Mucosa of rectum (tissue), 2 donors: Measurements from ENCODE around the gene RMP24.

Experiments
- H3K27ac ChIP-seq, 2 donors: one replicate each; pipeline ENCODE4 v1.7.0; 2013; ENCODE audit warnings: inconsistent platforms in 2 of 2, low read depth in 2 of 2, low read length in 2 of 2
- H3K27me3 ChIP-seq, 2 donors: one replicate each; pipeline ENCODE4 v1.7.0; 2013; ENCODE audit warnings: low read length in 2 of 2; ENCODE audit not compliant: control insufficient read depth in 2 of 2, insufficient read depth in 2 of 2
- H3K36me3 ChIP-seq, 2 donors: one replicate each; pipeline ENCODE4 v1.7.0; 2013; ENCODE audit warnings: low read length in 2 of 2; ENCODE audit not compliant: control insufficient read depth in 2 of 2, insufficient read depth in 2 of 2
- H3K4me1 ChIP-seq, 2 donors: one replicate each; pipeline ENCODE4 v1.7.0; 2013; ENCODE audit warnings: low read length in 2 of 2, mild to moderate bottlenecking in 1 of 2; ENCODE audit not compliant: control insufficient read depth in 2 of 2, insufficient read depth in 2 of 2
- H3K4me3 ChIP-seq, 2 donors: one replicate each; pipeline ENCODE4 v1.7.0; 2013; ENCODE audit warnings: low read length in 2 of 2
- H3K9ac ChIP-seq, 2 donors: one replicate each; pipeline ENCODE4 v1.7.0; 2013; ENCODE audit warnings: low read length in 2 of 2, low read depth in 1 of 2, mild to moderate bottlenecking in 1 of 2
- H3K9me3 ChIP-seq, 2 donors: one replicate each; pipeline ENCODE4 v1.7.0; 2013; ENCODE audit warnings: low read length in 2 of 2; ENCODE audit not compliant: control insufficient read depth in 2 of 2
- donor health status: healthy.
- donor health status: Normal muscosa, but diverticular disease.

RMP24 gene

DNA sequence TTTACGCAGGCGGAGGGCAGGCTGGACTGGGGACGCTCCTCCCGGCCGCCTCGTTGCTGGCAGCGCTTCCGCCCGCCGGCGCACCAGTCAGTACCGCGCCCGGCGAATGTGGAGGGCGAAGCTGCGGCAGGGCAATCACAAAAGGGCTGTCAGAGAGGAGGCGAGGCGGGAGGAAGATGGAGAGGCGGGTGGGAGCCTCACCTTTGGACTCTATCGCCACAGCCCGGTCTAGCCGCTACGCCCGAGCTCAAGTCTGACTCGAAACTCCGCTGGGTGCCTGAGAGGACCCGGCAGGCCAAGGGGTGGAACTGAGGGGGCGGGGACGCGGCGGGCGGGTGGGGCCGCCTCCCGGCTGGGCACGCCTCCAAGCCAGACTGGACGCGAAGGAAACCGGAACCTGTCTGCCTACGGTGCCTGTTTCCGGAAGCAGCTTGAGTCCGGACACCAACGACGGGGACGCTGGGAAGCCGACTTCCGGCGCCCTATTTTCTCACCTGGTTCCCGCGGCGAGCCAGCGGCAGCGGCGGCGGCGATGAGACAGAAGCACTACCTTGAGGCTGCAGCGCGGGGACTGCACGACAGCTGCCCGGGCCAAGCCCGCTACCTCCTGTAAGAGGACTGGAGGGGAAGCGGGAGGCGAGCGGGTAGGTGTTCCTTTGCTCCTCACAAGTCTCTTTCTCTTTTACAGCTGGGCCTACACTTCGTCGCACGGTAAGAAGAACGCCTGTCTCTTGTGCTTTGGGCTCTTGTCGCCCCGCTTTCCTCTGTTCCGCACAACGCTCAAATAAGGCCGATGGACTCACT, at the start of gene RMP24:
RMP24 (plus strand) TSS at position 483 of the 804 bp plus-strand sequence.
- H3K9me3 ChIP-seq, result no peaks in the 10 kb centered on the region
- H3K27ac ChIP-seq, result peak within 1 kb of the TSS; percentile 85 to 90
- H3K36me3 ChIP-seq, result peaks cover 5 to 9% of the 10 kb centered on the region in 2 donors
- H3K4me3 ChIP-seq, result peak within 1 kb of the TSS; percentile 83 to 87
- H3K4me1 ChIP-seq, result peaks cover 7 to 11% of the 10 kb centered on the region in 2 donors
- no peaks in the 10 kb centered on the region for H3K27me3 ChIP-seq
- peak within 1 kb of the TSS; percentile 79 to 80 for H3K9ac ChIP-seq

DNA sequence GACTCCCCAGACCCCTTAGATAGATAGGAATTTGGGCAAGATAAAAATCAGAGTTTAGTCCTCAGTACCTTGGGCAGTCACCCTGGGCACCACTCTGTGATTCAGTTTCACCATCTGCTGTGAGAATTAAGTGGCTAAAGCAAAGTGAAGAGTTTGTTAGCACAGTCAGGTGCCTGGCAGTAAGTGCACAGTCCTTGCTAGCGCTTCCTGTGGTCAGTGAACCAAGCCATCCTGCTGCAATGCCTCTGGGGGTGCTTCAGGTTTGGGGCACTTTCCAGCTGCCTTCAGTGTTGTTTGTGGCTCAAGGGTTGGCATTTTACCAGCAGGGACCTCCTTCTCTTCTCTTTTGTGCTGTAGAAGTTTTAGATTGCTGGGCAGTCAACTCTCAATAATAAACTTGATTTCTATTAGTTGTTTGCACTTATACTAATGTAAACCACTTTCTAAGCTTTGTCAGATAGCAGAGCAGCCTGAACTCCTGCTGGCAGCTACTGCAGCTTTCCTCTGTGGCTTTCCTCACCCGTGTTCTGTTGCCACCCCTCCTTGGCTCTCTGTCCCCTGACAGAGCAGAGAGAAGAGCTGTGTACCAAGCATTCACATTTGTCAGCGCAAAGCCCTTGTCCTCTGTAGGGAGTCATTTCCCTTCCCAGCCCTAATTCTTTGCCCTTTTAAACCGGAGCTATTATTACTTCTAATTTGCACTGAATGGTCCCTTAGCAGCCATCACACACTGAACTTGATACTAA, 48.4 kb upstream of the RMP24 start:
- Histone ChIP-seq H3K9me3 (no peaks in the 10 kb centered on the region), H3K27ac (no peak overlapping the region), H3K9ac (no peak overlapping the region), H3K4me1 (no peaks in the 10 kb centered on the region), H3K36me3 (no peaks in the 10 kb centered on the region), H3K4me3 (no peak overlapping the region), H3K27me3 (no peaks in the 10 kb centered on the region)

DNA sequence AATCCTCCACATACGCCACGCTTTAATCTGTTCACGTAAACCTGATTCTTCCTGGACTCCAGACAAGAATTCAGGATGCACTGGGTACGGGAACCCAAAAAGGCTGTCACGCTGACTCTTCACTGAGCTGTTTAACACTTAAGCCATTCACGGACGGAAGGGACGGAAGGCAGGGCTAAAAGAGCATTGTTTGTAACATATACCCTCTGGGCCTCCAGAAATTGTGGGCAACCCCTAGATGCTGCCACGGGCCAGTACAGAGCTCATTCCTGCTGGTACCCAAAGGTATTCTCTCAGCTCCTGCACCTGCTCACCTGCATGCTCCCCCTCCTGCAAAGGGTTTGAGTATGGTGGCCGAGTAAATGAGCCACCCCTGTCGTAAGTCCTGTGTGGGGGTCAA, 45.6 kb upstream of the RMP24 start:
- no peak overlapping the region for H3K27ac ChIP-seq
- H3K9me3 ChIP-seq, result no peaks in the 10 kb centered on the region
- H3K27me3 ChIP-seq, result no peaks in the 10 kb centered on the region
- H3K9ac ChIP-seq, result no peak overlapping the region
- H3K4me1 ChIP-seq, result no peaks in the 10 kb centered on the region
- no peaks in the 10 kb centered on the region for H3K36me3 ChIP-seq
- H3K4me3 ChIP-seq, result no peak overlapping the region

DNA sequence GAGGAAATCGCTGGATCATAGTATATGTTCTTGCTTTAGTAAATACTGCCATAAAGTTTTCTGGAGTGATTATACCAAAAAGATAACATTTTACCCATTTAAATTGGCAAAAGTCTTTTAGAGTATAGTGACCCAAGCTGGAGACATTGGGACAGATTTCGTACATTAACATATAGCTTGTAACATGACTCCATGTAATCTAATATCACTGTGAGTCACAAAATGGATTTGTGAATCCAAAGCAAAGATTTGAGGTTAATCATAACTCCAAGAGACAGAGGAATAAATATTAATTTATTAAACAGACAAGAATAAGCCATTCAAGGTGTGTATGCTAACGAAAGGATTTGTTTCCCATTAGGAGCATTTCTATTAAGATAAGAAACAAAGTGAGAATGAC, 45.0 kb upstream of the RMP24 start:
- H3K36me3 ChIP-seq, result no peaks in the 10 kb centered on the region
- no peaks in the 10 kb centered on the region for H3K4me1 ChIP-seq
- H3K27ac ChIP-seq, result no peak overlapping the region
- H3K27me3 ChIP-seq, result no peaks in the 10 kb centered on the region
- no peaks in the 10 kb centered on the region for H3K9me3 ChIP-seq
- no peak overlapping the region for H3K9ac ChIP-seq
- no peak overlapping the region for H3K4me3 ChIP-seq

DNA sequence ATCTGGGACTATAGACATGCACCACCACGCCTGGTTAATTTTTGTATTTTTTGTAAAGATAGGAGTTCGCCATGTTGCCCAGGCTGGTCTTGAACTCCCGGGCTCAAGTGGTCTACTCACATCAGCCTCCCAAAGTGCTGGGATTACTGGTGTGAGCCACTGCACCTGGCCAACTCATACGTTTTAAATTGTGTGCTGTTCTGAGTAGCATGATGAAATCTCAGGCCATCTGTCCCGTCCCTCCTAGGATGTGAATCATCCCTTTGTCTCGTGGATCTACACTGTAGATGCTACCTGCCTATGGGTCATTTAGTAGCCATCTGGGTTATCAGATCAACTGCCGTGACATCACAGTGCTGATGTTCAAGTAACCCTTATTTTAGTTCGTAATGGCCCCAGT, 38.5 kb upstream of the RMP24 start:
- Histone ChIP-seq H3K4me1 (no peaks in the 10 kb centered on the region), H3K9me3 (no peaks in the 10 kb centered on the region), H3K27ac (no peak overlapping the region), H3K36me3 (no peaks in the 10 kb centered on the region), H3K9ac (no peak overlapping the region), H3K27me3 (no peaks in the 10 kb centered on the region), H3K4me3 (no peak overlapping the region)

DNA sequence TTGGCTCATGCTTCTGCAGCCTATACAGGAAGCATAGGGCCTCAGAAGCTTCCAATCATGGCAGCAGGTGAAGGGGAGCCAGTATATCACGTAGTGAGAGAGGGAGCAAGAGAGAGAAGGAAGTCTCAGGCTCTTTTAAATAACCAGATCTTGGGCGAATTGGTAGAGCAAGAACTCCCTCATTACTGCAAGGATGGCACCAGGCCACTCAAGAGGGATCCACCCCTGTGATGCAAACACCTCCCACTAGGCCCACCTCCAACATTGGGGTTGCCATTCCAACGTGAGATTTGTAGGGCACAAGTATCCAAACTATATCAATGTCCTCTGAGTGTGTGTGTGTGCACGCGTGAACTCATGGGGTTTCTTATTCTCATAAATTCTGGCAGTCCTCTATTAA, 37.6 kb upstream of the RMP24 start:
- no peak overlapping the region for H3K4me3 ChIP-seq
- no peak overlapping the region for H3K9ac ChIP-seq
- H3K4me1 ChIP-seq, result no peaks in the 10 kb centered on the region
- no peaks in the 10 kb centered on the region for H3K36me3 ChIP-seq
- H3K9me3 ChIP-seq, result no peaks in the 10 kb centered on the region
- H3K27ac ChIP-seq, result no peak overlapping the region
- H3K27me3 ChIP-seq, result no peaks in the 10 kb centered on the region

DNA sequence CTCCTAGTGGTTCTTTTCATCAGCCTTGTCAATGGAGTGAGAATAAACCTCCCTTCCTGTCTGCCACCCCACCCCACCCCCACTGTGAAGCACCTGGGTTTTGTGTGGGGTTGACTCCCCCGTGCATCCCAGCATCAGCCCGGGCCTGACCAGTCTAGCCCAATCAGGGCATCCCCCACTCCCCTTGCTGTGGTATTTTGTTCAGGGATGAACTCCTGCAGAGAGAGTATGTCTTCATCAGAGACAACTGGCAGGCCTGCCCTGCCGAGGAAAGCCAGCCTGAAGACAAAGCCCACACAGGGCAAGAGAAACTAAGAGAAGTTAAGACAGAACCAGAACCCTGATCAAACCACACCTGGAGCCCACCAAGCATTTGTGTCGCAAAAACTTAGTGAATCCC, 36.7 kb upstream of the RMP24 start:
- Histone ChIP-seq H3K4me1 (no peaks in the 10 kb centered on the region), H3K9me3 (no peaks in the 10 kb centered on the region), H3K36me3 (no peaks in the 10 kb centered on the region), H3K9ac (no peak overlapping the region), H3K27me3 (no peaks in the 10 kb centered on the region), H3K27ac (no peak overlapping the region), H3K4me3 (no peak overlapping the region)

DNA sequence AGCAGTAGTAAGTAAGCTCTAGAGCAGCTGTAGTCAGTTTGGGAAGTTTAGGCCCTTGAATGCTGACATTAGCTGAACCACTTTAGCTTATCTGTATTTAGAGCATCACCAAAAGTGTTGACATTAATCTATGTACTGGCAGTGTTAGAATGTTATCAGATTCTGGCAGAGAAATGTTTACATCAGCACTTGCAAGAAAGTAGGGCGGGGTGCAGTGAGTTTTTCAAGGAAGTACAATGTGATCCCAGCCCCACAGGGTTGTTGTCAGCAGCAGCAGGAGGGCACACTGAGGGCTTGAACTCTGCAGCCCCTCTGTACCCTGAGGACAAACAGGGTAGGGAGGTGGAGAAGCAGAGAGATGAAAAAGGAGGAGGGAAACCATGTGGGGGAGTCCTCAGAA, 35.5 kb upstream of the RMP24 start:
- H3K27me3 ChIP-seq, result no peaks in the 10 kb centered on the region
- H3K9me3 ChIP-seq, result no peaks in the 10 kb centered on the region
- no peak overlapping the region for H3K4me3 ChIP-seq
- no peak overlapping the region for H3K27ac ChIP-seq
- no peaks in the 10 kb centered on the region for H3K4me1 ChIP-seq
- no peak overlapping the region for H3K9ac ChIP-seq
- no peaks in the 10 kb centered on the region for H3K36me3 ChIP-seq

DNA sequence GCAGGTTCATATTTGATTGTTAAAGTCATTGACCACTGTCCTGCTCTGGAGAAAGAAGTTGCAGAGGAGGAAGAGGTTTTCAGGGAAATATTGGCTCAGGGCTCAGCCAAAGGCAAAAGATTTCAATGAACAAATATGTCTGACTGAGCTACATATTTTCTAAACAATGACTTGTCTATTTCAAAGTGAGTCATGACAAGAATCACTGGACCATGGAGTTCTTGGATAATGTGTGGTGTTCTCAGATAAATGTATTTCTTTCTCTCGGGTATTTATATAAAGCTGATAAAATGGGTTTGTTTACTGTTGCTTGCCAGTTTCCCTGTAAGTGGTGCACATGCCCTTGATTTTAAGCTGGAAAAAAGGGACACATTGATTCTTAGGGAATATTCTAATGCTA, 34.3 kb upstream of the RMP24 start:
- H3K4me1 ChIP-seq, result no peaks in the 10 kb centered on the region
- no peaks in the 10 kb centered on the region for H3K36me3 ChIP-seq
- no peak overlapping the region for H3K27ac ChIP-seq
- H3K4me3 ChIP-seq, result no peak overlapping the region
- no peak overlapping the region for H3K9ac ChIP-seq
- H3K9me3 ChIP-seq, result no peaks in the 10 kb centered on the region
- H3K27me3 ChIP-seq, result no peaks in the 10 kb centered on the region

DNA sequence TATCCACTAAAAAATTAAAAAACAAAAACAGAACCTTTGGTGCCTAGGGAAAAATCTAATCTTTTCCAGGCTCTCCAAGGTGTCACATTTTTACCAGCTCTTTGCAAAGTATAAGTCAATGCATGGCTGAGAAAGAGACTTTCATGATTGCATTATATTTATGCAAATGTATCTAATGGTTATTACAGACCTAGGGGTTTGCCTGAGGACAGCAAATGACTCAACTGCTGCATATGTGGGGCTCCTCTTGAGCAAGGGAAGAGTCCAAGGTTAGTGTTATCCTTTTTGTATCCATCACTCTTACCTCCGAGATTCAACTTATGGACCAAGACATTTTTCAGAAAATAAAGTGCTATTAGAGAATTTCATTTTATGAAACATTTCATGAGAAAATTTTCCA, 33.9 kb upstream of the RMP24 start:
- H3K9ac ChIP-seq, result no peak overlapping the region
- H3K36me3 ChIP-seq, result no peaks in the 10 kb centered on the region
- no peaks in the 10 kb centered on the region for H3K4me1 ChIP-seq
- H3K27ac ChIP-seq, result no peak overlapping the region
- H3K9me3 ChIP-seq, result no peaks in the 10 kb centered on the region
- H3K27me3 ChIP-seq, result no peaks in the 10 kb centered on the region
- no peak overlapping the region for H3K4me3 ChIP-seq
